ENCODE measurements around the gene OSTF1.

Gene OSTF1

GRCh38 chr9:75140261-75140660, 51.9 kb downstream of the OSTF1 start:
- no peak for TF ChIP-seq CTCF (IDR thresholded peaks at IDR 0.05; ENCODE audit: low read depth, low read length, missing control alignments)
- Histone ChIP-seq H3K4me3 (ENCODE audit: low read depth, low read length) (no peak overlapping the region), H3K27ac (no peak overlapping the region), H3K27me3 (replicated peaks) (no peaks in the 10 kb centered on the region), H3K36me3 (replicated peaks) (peaks cover 17% of the 10 kb centered on the region)
- DNase-seq = no peak
- in situ Hi-C loops (cut with HindIII; ENCODE audit: low pct_ligation_motif_present, low sequenced_read_pairs) = no loop called here

- no peak overlapping the region for H3K27ac ChIP-seq
- H3K27me3 ChIP-seq (replicated peaks) = no peaks in the 10 kb centered on the region
- peaks cover 12% of the 10 kb centered on the region for H3K36me3 ChIP-seq (replicated peaks)
- DNase-seq = no peak
- TF ChIP-seq CTCF (IDR thresholded peaks at IDR 0.05; ENCODE audit: low read depth, low read length, missing control alignments) = no peak
- in situ Hi-C loops (cut with HindIII; ENCODE audit: low pct_ligation_motif_present, low sequenced_read_pairs) = no loop called here
- no peak overlapping the region for H3K4me3 ChIP-seq (ENCODE audit: low read depth, low read length)
Observed at GRCh38 chr9:75142202-75142601, 53.9 kb downstream of the OSTF1 start.

DNA sequence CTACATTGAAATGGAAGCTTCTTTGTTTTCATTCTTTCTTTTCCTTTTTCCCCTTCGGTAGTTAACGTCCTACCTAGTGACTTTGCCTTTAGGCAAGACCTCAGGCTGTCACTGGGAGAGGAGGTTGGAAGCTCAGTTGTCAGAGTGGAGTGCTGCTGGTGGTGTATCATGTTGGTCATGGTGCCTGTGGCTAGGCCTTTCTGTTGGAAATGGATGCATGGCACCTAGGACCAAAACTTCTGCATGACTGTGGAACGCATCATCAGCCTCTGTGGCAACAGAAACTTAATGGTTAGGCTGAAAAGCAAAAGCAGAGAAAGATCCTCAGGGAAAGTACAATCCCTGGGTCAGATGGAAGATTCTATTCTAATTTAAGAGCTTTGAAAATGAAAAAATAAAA, 57.9 kb downstream of the OSTF1 start:
- Histone ChIP-seq H3K4me3 (ENCODE audit: low read depth, low read length) (no peak overlapping the region), H3K27me3 (replicated peaks) (no peaks in the 10 kb centered on the region), H3K27ac (no peak overlapping the region), H3K36me3 (replicated peaks) (peaks cover 8% of the 10 kb centered on the region)
- TF ChIP-seq CTCF (IDR thresholded peaks at IDR 0.05; ENCODE audit: low read depth, low read length, missing control alignments) = no peak
- in situ Hi-C loops (cut with HindIII; ENCODE audit: low pct_ligation_motif_present, low sequenced_read_pairs) = no loop called here
- peak; percentile 45 for DNase-seq

GRCh38 chr9:75147638-75148037, 59.3 kb downstream of the OSTF1 start:
- Histone ChIP-seq H3K27ac (peak overlapping the region; percentile 70), H3K4me3 (ENCODE audit: low read depth, low read length) (no peak overlapping the region), H3K36me3 (replicated peaks) (no peaks in the 10 kb centered on the region), H3K27me3 (replicated peaks) (no peaks in the 10 kb centered on the region)
- in situ Hi-C loops (cut with HindIII; ENCODE audit: low pct_ligation_motif_present, low sequenced_read_pairs) = no loop called here
- peak; percentile 11 for DNase-seq
- no peak for TF ChIP-seq CTCF (IDR thresholded peaks at IDR 0.05; ENCODE audit: low read depth, low read length, missing control alignments)

DNA sequence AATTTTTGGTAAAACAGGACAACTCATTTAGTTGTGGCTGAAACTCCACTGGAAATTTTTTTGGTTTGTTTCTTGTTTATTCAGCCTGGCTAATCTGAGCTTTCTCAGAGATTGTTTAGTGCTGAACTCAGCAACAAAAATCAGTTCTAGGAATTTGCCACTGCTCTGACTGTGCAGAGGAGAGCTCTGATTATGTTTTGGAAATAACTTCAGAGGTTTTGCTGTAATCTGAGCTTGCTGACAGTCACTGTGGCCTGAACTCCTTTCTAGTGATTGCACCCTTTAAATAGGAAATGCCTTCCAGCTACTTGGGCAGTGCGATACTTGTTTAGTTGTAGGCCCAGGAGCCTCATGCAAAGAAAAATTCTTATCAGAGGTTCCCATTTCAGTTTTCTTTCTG, 60.2 kb downstream of the OSTF1 start:
- in situ Hi-C loops (cut with HindIII; ENCODE audit: low pct_ligation_motif_present, low sequenced_read_pairs) = no loop called here

More for the DNA sequence above, 60.2 kb downstream of the OSTF1 start:
- H3K27me3 ChIP-seq (replicated peaks) = no peaks in the 10 kb centered on the region
- DNase-seq = peak; percentile 93
- TF ChIP-seq CTCF (IDR thresholded peaks at IDR 0.05; ENCODE audit: low read depth, low read length, missing control alignments) = no peak
- H3K4me3 ChIP-seq (ENCODE audit: low read depth, low read length) = no peak overlapping the region
- no peaks in the 10 kb centered on the region for H3K36me3 ChIP-seq (replicated peaks)
- H3K27ac ChIP-seq = peak overlapping the region; percentile 70

Measured in brain microvascular endothelial cell (primary cell).